LNCaP clone FGC (cell line): ENCODE results near the gene HRH1.

Experiments
- DNase-seq: peaks from one replicate; pipeline ENCODE4 v3.0.0-alpha.2; 2011; ENCODE audit warnings: low read depth
- H3K4me3 ChIP-seq: 2 replicates; pipeline ENCODE4 v1.5.1; 2011; ENCODE audit warnings: mild to moderate bottlenecking, low read depth, low read length, control low read depth
- TF ChIP-seq, protein P1 (sequence below): IDR thresholded peaks from 2 replicates; pipeline ENCODE4 v1.5.1; 2012; ENCODE audit warnings: mild to moderate bottlenecking; ENCODE audit not compliant: control insufficient read depth, insufficient read depth; ENCODE audit errors: extremely low read depth

HRH1 gene

DNA sequence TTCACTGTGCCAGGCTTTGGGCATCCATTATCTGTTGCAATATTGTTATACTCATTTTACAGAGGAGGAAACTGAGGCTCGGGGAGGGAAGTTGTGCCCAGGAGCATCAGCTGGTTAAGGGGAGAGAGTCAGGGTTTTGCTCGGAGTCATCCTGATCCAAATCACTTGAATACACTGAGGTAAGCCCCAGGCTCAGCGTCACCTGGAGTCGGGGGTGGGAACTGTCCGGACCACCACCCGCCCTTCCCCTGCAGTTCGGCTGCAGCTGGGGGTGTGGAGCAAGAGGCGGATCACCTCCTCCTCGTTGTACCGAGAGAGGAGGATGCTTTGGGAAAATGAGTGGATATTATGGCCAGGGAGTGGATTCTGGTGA, 646 bp downstream of the HRH1 start:
- H3K4me3 ChIP-seq, result no peak overlapping the region
- TF ChIP-seq, protein P1, sequence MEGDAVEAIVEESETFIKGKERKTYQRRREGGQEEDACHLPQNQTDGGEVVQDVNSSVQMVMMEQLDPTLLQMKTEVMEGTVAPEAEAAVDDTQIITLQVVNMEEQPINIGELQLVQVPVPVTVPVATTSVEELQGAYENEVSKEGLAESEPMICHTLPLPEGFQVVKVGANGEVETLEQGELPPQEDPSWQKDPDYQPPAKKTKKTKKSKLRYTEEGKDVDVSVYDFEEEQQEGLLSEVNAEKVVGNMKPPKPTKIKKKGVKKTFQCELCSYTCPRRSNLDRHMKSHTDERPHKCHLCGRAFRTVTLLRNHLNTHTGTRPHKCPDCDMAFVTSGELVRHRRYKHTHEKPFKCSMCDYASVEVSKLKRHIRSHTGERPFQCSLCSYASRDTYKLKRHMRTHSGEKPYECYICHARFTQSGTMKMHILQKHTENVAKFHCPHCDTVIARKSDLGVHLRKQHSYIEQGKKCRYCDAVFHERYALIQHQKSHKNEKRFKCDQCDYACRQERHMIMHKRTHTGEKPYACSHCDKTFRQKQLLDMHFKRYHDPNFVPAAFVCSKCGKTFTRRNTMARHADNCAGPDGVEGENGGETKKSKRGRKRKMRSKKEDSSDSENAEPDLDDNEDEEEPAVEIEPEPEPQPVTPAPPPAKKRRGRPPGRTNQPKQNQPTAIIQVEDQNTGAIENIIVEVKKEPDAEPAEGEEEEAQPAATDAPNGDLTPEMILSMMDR, result no peak
- DNase-seq, result no peak

DNA sequence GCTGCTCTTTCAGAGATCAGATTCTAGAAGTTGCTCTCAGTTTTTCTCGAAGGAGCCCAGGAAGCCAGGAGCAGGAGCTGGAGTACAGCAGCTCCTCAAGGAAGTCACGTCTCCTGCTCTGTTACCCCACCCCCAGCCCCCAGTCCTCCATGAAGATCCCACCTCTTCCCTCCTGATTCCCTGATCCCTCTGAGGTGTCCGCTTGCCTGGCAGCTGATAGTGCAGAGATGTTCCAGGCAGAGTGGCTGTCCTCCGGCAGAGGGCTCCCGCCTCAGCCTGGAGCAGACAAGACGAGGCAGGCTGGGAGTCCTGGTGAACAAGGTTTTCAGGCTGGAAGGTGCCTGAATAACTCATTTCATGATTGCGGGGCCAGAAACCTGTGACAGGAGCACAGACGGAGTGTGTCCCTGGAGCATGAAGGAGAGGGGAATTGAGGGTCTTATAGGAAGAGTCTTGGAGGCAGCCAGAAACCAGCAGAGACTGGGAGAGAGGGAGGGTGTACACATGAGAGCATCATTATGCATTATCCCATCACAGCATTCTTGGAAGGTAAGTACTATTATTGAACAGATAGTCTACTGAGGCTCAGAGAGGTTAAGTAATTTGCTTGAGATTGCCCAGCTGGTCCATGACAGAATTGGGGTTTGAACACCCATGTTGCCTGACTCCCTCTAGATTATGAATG, 1.2 kb downstream of the HRH1 start:
- DNase-seq, result peak; percentile 22
- no peak overlapping the region for H3K4me3 ChIP-seq
- TF ChIP-seq, protein P1, result peak; percentile 97

GRCh38 chr3:11156026-11156410, 1.7 kb downstream of the HRH1 start:
- no peak for DNase-seq
- no peak overlapping the region for H3K4me3 ChIP-seq
- TF ChIP-seq, protein P1, result no peak

GRCh38 chr3:11157421-11157820, 3.1 kb downstream of the HRH1 start:
- no peak for DNase-seq
- TF ChIP-seq, protein P1, result no peak
- H3K4me3 ChIP-seq, result no peak overlapping the region

- H3K4me3 ChIP-seq, result no peak overlapping the region
- no peak for DNase-seq
- TF ChIP-seq, protein P1, result no peak
Observed at GRCh38 chr3:11159421-11159904, 5.2 kb downstream of the HRH1 start.

GRCh38 chr3:11161666-11162065, 7.4 kb downstream of the HRH1 start:
- no peak overlapping the region for H3K4me3 ChIP-seq
- no peak for DNase-seq
- TF ChIP-seq, protein P1, result no peak
